Measurements from ENCODE around the gene EEF1AKMT1. TPM values are rescaled to one million over a fixed set of nuclear protein-coding genes. Genes with fewer than 3 reads are reported as not detected.

EEF1AKMT1 gene
- total RNA-seq, 1 experiment from 2014 or later: 6.1 TPM

GRCh38 chr13:20822406-20822805, 48.6 kb upstream of the EEF1AKMT1 start:
- no peak for DNase-seq
- H4K20me1 ChIP-seq (ENCODE audit: control insufficient read depth, insufficient read depth, insufficient read length): no peaks in the 10 kb centered on the region
- no peak overlapping the region for H4K5ac ChIP-seq (ENCODE audit: insufficient read length, low read depth, low read length)
- no peaks in the 10 kb centered on the region for H3K9me3 Mint-ChIP-seq
- no peak overlapping the region for H2BK12ac ChIP-seq (ENCODE audit: insufficient read length, low read depth, low read length)
- no peak overlapping the region for H2BK15ac ChIP-seq (ENCODE audit: low read depth, low read length)
- no peak overlapping the region for H2BK20ac ChIP-seq (ENCODE audit: low read depth, low read length, poor library complexity, severe bottlenecking)
- no peak overlapping the region for H3T11ph ChIP-seq (ENCODE audit: low read length)
- H3K23ac ChIP-seq (ENCODE audit: insufficient read length, low read depth, low read length): no peak overlapping the region
- H3K4ac ChIP-seq (ENCODE audit: low read depth, low read length): no peak overlapping the region
- H3K27ac ChIP-seq (ENCODE audit: insufficient read length, low read depth, low read length): no peak overlapping the region
- H3K27ac Mint-ChIP-seq: no peak overlapping the region
- no peak overlapping the region for H3K56ac ChIP-seq (ENCODE audit: insufficient read length, low read depth, low read length)
- peaks cover 5 to 15% of the 10 kb centered on the region in 2 experiments for H3K4me1 Mint-ChIP-seq
- no peak overlapping the region for H2BK120ac ChIP-seq (ENCODE audit: low read depth, low read length, poor library complexity, severe bottlenecking)
- no peak overlapping the region for H4K91ac ChIP-seq (ENCODE audit: insufficient read length, low read depth, low read length)
- H3K36me3 Mint-ChIP-seq (ENCODE audit: insufficient read depth in 1 of 3, low read depth in 3 of 3): peaks cover 3 to 19% (median 10%) of the 10 kb centered on the region in 3 experiments; a peak in 5 of 7 replicates
- H3K9ac ChIP-seq (ENCODE audit: extremely low read depth, insufficient read length, low read length): no peak overlapping the region
- no peak overlapping the region for H3K14ac ChIP-seq (ENCODE audit: insufficient read depth, low read length)
- H3K23me2 ChIP-seq (ENCODE audit: insufficient read length, low read depth, low read length, poor library complexity, severe bottlenecking): no peaks in the 10 kb centered on the region
- no peaks in the 10 kb centered on the region for H3K9me3 ChIP-seq (ENCODE audit: control insufficient read depth, low read depth, low read length)
- H3K79me2 ChIP-seq (ENCODE audit: insufficient read depth, low read length): no peaks in the 10 kb centered on the region; the same call in 1 of the 2 replicates
- WGBS (ENCODE audit: extremely low coverage, insufficient read length, low lambda C conversion rate): no CpG with 5 or more reads among the region's 1 CpG
- H2AFZ ChIP-seq (ENCODE audit: low read length): no peak overlapping the region
- H2BK5ac ChIP-seq (ENCODE audit: insufficient read length, low read length): no peak overlapping the region
- no peak for TF ChIP-seq CTCF (conservative IDR thresholded peaks at IDR 0.05)
- no peak overlapping the region for H2AK5ac ChIP-seq (ENCODE audit: insufficient read length, low read length)
- no peaks in the 10 kb centered on the region for H3K27me3 ChIP-seq (ENCODE audit: insufficient read depth, low read length)
- H3K4me1 ChIP-seq (ENCODE audit: insufficient read depth, low read length): peaks cover 2% of the 10 kb centered on the region; the same call in 1 of the 2 replicates
- no peaks in the 10 kb centered on the region for H3K27me3 Mint-ChIP-seq (ENCODE audit: low read depth)
- no peak overlapping the region for H4K8ac ChIP-seq (replicated peaks; ENCODE audit: insufficient read length, low read depth, low read length)
- H3K4me3 Mint-ChIP-seq: no peak overlapping the region
- H3K4me2 ChIP-seq (ENCODE audit: insufficient read depth, insufficient read length, low read length): no peak overlapping the region
- H3K18ac ChIP-seq (ENCODE audit: insufficient read length, low read depth, low read length): no peak overlapping the region
- H3K79me1 ChIP-seq (ENCODE audit: insufficient read depth, low read depth, low read length, poor library complexity, severe bottlenecking): no peaks in the 10 kb centered on the region

Data from H9 (cell line).